Measurements from ENCODE around the gene KATNB1.

The KATNB1 gene

DNA sequence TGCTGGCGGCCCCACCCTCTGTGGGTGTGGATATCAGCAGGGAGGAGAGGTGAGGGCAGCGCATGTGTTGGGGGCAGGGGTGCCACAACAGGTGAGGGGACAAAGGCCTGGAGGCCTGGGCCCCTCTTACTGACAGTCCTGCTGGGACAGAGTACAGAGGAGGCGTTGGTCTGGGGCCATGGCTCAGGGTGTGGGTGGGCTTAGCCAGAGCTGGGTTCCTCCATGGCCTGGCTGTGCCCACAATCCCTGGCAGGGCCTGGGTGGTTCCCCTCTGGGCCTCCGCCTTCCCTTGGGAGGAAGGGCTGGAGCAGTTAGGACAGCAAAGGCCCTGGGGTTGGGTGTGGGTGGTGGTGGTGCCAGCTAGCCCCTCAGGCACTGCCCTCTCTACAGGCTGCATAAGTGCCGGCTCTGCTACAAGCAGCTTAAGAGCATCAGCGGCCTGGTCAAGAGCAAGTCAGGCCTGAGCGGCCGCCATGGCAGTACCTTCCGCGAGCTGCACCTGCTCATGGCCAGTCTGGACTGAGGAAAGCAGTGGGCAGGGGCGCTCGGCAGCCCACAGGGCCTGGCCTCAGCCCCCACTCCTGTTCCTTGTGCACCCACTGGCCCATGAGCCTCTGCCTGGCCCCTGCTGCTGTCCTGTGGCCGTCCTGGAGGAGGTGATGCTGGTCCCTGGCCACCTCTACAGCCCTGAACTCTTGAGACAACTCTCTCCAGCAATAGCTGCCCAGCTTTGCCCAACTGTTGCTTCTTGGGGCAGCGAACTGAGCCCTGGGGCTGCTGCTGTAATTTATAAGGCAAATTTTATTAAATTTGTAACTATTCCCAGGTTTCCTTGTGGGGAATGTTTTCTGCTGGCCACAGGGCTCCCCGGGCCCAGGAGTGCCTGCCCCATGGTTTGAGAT, 21.1 kb downstream of the KATNB1 start:
- no peak for DNase-seq

- DNase-seq, result peak; percentile 73 to 86 (median 78)
Observed at GRCh38 chr16:57757326-57757786, 21.8 kb downstream of the KATNB1 start.

- no peak for DNase-seq
Observed at GRCh38 chr16:57757883-57758282, 22.3 kb downstream of the KATNB1 start.

DNA sequence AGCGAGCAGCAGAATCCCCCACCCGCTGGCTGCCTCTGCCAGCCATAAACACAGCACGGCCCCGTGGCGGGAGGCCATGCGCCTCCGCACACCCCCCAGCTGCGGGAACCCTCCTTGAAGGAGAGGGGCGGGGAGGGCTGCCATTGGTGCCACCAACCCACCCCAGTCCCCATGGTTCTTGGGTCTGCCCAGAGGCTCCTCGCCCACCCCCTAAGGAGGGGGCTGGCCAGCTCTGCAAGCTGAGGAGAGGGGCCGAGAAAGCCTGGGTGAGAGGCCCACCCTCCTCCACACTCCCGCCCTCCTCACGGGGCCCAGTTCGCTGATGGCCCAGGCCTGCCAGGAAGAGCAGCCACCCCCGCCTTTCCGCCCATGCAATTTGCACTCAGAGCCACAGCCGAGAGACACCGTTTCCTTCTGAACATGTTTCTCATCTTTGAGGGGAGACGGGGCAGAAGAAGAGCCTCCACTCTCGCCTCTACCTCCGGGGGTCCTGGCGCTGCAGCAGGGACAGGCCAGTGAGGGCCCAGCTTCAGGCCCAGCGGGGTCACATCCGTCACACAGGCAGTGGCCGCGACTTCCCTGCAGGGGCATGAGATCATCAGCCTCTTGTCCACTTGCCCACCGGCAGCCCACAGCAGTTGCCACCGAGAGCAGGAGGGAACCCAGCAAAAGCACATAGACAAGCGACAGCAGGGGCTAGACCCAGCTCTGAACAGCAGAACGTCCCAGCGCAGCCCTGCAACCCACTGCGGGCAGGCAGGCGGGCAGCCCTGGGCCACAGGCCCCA, 23.0 kb downstream of the KATNB1 start:
- DNase-seq, result no peak

DNA sequence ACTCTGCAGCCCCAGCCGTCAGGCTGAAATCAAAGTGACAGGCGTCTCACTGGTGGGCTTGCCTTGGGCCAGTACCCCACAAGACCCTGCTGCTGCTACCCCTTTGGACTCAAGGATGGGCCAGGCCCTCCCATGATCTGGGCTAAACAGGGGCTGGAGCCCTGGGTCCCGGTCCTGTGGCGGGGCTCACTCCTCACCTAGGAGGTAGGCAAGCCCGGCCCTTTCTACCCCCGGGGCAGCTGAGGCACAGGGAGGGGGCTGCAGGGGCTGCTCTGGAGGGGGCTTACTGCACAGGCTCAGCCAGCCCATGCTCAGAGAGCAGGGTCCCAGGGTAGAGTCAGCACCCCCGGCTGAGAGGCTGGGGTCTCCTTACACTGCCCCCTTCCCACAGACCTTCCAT, 23.6 kb downstream of the KATNB1 start:
- DNase-seq, result no peak

GRCh38 chr16:57759541-57760356, 24.2 kb downstream of the KATNB1 start:
- no peak for DNase-seq

DNA sequence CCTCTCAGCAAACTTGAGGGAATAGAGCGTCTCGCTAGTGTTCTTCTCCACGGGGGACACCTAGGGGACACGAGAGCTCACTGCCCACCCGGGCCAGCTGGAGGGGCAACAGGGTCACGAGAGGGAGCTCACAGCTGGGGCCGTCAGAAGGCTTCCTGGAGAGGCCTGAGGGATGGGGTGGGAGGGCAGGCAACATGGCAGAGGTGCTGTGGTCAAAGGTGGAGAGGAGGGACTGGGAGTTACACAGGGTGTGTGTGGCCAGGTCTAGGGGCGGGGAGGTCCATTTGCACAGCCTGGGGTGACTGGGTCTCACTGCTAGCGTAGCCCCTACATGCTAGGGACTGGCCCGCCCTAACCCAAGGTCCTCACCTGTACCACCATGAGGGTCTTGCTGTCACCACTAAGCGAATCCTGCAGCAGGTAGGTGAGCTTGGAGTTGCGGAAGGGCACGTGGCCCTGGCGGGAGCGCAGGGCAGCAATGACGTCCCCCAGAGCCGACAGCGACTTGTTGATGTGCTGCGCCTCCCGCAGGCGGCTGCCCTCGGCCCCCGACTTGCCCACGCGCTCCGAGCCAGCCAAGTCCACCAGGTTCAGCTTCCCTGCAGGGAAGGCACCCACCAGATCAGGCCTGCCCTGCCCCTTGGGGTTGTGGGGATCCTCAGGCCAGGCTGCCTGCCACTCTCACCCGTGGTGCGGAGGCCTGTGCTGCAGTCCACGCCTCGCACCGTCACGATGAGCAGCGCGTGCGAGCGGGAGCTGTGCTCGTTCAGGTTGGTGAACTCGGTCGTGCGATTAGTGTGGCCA, 25.0 kb downstream of the KATNB1 start:
- DNase-seq, result no peak

DNA sequence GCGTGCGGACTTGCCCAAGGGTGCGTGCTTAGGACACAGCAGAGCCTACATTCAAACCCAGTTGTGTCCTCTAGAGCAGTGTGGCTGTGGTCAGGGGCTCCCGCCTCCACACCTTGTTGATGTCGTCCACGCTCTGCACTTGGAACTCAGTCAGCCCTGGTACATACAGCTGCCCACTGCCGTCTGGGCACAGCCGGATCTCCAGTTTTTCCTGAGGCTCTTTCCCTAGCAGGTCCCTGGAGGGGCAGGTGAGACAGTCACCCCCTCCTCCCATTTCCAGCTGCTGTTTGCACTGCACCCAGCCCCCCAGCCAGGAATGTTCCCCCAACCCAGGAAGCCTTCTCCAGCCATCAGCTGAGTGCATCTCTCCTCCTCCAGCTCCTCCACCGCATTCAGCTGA, 25.7 kb downstream of the KATNB1 start:
- no peak for DNase-seq

DNA sequence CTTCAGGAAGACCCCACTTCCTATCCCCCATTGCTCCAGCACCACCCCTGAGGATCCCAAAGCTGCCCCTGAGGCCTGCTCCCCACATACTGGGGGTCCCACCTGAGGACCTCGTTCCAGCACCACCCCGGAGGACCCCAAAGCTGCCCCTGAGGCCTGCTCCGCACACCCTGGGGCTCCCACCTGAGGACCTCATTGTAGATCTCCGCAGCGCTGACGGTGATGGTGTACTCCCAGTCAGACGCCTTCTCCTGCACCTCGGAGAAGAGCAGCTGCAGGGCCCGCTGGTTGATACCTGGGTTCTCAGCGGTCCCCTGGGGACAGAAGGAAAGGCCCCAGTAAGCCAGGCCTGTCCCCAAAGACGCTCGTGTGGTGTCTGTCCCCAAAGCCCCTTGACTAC, 26.4 kb downstream of the KATNB1 start:
- DNase-seq, result no peak

GRCh38 chr16:57762365-57763040, 26.9 kb downstream of the KATNB1 start:
- no peak for DNase-seq

DNA sequence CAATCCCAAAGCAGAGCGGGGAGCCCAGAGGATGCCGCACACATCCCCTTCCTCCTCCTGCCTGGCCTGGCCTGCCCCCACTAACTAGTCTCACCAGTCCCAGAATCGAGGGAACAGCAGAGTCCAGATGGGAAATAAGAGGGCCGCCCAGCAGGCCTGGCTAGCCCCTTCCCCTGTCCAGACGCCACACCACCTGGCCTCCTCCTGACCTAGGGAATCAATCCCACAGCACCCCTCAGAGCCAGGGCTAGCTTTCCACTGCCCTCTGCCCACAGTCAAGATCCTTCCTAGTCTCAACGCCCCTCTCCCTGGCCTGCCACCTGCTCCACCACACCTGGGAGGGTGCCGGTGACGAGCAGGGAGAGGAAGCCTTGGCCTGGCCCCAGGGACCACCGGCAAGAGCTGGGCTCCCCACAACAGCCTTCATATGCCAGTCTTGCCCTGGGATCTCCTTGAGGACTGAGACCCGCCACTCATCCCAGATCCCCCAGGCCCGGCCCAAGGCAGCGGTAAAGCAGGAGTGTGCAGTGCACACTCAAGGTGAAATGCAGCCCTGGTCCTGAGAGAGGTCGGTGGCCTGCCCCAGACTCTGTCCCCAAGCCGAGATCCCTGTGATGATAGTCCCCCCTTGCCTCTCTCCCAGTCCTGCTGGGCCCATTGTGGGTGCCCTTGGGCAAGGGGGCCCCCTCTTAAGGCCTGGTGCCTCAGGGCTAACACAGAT, 27.9 kb downstream of the KATNB1 start:
- no peak for DNase-seq

GRCh38 chr16:57764006-57764340, 28.4 kb downstream of the KATNB1 start:
- no peak for DNase-seq

- peak in 3 of 5 experiments; percentile 18 to 35 (median 28) for DNase-seq
Observed at GRCh38 chr16:57764341-57765159, 29.0 kb downstream of the KATNB1 start.

DNA sequence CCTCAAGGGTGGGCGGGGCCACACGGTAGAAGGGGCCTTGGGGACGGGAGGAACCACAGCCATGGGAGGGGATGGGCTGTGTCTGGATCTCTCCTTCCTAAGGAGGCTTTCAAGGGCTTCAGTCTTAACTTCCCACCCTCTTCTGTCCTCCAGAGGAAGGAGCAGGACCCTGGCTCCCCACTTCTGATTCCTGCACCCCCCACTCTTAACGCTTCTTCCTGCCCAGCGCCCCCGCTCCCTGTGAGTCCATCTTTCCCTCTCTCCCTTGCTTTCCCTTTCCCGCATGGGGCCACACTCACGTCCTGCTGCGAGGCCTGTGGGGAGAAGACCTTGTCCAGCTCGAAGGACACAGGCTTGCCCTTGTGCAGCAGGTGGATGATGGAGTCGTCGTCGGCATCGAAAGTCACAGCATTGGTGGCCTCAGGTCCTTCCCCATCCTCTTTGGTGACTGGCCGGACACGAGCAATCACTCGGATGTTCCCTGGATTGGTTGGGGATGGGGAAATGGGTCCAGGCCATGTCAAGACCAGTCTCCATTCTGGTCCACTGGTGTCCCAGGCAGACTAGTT, 29.7 kb downstream of the KATNB1 start:
- DNase-seq, result no peak

DNA sequence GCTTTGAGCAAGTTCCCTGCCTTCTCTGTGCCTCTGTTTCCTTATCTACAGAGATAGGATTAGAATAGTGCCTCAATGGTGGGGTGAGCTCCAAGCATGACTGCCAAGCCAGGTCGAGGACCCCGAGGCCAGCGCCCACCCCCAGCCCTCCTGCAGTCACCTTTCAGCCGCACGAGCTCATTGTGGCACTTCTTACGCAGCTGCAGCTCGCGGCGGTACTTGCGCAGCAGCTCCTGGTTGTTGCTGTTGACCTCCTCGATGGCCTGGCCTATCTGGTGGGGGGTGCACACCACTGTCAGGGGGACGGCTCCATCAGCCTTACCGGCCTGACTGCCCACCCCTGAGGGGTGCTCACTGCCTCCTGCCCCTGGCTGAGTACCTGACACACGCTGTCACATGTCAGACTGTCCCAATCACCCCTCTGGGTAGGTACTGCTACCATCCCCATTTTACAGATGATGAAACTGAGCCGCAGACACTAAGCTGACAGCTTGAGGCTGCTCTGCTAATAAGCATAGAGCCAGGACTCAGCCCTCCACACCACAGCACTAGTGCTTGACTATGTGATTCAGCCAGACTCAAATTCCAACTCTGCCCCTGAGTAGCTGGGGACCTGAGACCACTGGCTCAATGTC, 31.3 kb downstream of the KATNB1 start:
- no peak for DNase-seq

DNA sequence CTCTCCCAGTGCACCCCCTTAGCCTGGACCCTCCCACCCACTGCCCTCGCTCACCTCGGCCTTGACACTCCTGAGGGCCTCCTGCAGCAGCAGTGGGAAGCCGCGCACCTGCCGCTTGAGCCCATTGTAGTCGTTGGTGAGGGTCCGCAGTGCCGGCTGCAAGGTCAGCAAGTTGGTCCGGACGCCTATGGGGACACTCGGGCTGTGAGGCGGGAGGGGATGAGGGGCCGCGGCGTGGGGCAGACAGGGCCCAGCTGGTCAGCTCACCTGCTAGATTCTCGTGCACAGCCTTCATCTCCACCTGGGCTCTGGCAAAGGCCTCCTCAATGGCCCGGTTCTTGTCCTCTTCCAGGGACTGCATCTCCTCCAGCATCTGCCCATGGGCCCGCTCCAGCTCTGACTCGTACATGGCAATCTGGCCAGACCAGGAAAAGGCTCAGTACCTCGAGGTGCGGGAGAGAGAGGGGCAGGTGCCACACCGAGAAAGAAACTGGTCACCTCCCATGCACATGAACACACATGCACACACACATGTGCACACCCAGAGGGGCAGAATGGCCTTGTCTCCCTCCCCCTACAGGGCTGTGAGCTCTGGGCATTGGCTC, 34.1 kb downstream of the KATNB1 start:
- DNase-seq, result no peak

- no peak for DNase-seq
Observed at GRCh38 chr16:57770361-57770760, 34.8 kb downstream of the KATNB1 start.

DNA sequence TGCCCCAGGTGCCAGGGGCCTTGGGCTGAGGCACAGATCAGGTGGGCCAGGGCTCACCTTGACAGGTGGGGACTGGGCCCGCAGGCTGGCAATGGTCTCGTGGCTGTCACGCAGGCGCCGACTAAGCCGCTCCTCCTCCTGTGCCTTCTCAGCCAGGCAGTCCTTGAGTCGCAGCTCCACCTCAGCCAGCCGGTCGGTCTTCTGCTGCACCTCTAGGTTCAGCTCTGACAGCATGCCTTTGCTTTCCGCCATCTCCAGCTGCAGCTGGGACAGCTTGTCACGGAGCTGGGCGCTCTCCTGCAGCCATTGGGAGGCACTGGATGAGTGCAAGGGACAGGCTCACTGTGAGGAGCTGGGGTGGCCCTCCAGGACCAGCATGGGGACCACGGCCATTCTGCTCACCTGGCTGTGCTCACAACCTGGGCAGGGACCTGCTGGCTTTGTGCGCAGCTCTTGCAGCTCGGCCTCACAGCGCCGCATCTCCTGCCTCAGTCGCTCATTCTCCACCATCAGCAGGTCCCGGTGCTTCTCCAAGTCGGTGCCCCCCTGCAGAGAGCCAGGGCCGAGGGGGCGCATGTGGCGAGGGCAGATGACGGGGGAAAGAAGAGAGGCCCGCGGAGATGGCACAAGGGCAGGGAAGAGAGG, 35.7 kb downstream of the KATNB1 start:
- DNase-seq, result no peak
